Stimulated activated CD4-positive, alpha-beta T cell treated with anti-CD3 and anti-CD28 coated beads, TNF-alpha, amount 100 ng/mL, for 48 hours (primary cell): Measurements from ENCODE around the gene CCT8.

Experiments used
- DNase-seq, 3 donors: peaks; one replicate each; pipeline ENCODE4 v3.0.0-alpha.2; 2020; ENCODE audit warnings: low read depth in 3 of 3

The CCT8 gene

GRCh38 chr21:29077651-29078090 is 4.2 kb upstream of the CCT8 start:
- peak in 1 of 3 donors; percentile 11 for DNase-seq

GRCh38 chr21:29076731-29077640 is 3.5 kb upstream of the CCT8 start:
- peak; percentile 48 to 69 (median 66) for DNase-seq

- DNase-seq = no peak
These were observed 2.4 kb upstream of the CCT8 start for GRCh38 chr21:29075706-29076466.

- DNase-seq = no peak
These were observed 1.3 kb upstream of the CCT8 start for GRCh38 chr21:29074783-29075182.

- no peak for DNase-seq
These were observed 544 bp upstream of the CCT8 start for GRCh38 chr21:29074007-29074376.

GRCh38 chr21:29072873-29073221 is 601 bp downstream of the CCT8 start:
- DNase-seq = no peak

- DNase-seq = no peak
These were observed 8.5 kb downstream of the CCT8 start for GRCh38 chr21:29064850-29065481.

- DNase-seq = no peak
These were observed 16.9 kb downstream of the CCT8 start for GRCh38 chr21:29056538-29057050.

- DNase-seq = no peak
These were observed 17.4 kb downstream of the CCT8 start for GRCh38 chr21:29056005-29056404.

GRCh38 chr21:29055080-29055479 is 18.4 kb downstream of the CCT8 start:
- DNase-seq = no peak

- no peak for DNase-seq
These were observed 19.8 kb downstream of the CCT8 start for GRCh38 chr21:29053656-29054055.

GRCh38 chr21:29053011-29053553 is 20.4 kb downstream of the CCT8 start:
- no peak for DNase-seq

- DNase-seq = no peak
These were observed 21.2 kb downstream of the CCT8 start for GRCh38 chr21:29052224-29052623.

GRCh38 chr21:29034678-29035077 is 38.8 kb downstream of the CCT8 start:
- DNase-seq = no peak

GRCh38 chr21:29033871-29034270 is 39.6 kb downstream of the CCT8 start:
- no peak for DNase-seq

GRCh38 chr21:29033301-29033700 is 40.1 kb downstream of the CCT8 start:
- DNase-seq = no peak

GRCh38 chr21:29030909-29031308 is 42.5 kb downstream of the CCT8 start:
- no peak for DNase-seq

GRCh38 chr21:29029524-29029923 is 43.9 kb downstream of the CCT8 start:
- DNase-seq = no peak

- no peak for DNase-seq
These were observed 48.1 kb downstream of the CCT8 start for GRCh38 chr21:29025328-29025713.

- DNase-seq = peak; percentile 82 to 90 (median 82)
These were observed 48.7 kb downstream of the CCT8 start, which contains the start of gene USP16 for GRCh38 chr21:29024474-29025327. TSS of gene USP16 (plus strand) at chr21:29024668. CDS start at chr21:29027914, 3,246 bp downstream.

GRCh38 chr21:29022166-29022565 is 51.3 kb downstream of the CCT8 start:
- no peak for DNase-seq
